ENCODE data around the gene C20orf204. TPM values are rescaled to one million over a fixed set of nuclear protein-coding genes. Genes with fewer than 3 reads are reported as not detected.
A peak's percentile ranks its signal among the peaks of the same experiment; 100 is the strongest.

C20orf204 gene
- total RNA-seq, 1 donor from 2014 or later: 0.30 TPM

DNA sequence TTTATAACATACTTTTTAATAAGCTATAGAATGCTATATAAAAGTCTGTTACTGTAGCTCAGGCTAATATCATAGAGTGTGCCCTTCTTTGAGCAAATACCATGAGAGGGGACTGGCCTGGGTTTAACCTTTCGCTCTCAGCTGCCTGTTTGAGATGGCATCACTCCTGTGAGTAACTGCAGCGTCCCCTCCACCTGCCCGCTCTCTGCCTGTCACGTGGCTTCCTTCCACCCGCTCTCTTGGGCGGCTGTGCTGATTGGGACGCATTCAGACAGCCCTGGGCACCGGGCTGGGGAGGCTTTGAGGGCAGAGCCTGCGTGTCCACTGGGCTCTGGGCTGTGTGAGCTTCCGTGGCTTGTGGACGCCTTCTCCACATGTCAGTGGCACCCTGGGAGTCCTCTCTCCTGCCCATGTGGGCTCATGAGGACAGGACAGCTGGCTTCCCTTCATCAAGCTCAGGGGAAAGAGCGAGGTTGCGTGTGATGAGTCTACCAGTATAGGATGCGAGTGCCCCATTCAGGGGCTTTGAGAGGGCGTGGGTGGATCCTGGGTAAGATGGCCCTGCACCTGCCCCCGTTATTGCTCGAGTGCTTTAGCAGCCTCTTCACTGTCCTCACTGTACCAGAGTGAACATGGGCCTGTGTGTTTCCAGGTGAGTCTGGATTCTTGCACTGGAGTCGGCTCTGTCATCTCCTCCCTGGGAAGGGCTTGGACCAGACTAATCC lies 10.7 kb upstream of the C20orf204 start:
- DNase-seq (ENCODE audit: missing footprints) (peak; percentile 26), ATAC-seq (no peak)
- intact Hi-C loops (cut with DNase I): no loop called here

GRCh38 chr20:64025826-64026412 lies 10.1 kb upstream of the C20orf204 start:
- ATAC-seq: no peak
- peak; percentile 59 for DNase-seq (ENCODE audit: missing footprints)
- intact Hi-C loops (cut with DNase I): no loop called here

DNA sequence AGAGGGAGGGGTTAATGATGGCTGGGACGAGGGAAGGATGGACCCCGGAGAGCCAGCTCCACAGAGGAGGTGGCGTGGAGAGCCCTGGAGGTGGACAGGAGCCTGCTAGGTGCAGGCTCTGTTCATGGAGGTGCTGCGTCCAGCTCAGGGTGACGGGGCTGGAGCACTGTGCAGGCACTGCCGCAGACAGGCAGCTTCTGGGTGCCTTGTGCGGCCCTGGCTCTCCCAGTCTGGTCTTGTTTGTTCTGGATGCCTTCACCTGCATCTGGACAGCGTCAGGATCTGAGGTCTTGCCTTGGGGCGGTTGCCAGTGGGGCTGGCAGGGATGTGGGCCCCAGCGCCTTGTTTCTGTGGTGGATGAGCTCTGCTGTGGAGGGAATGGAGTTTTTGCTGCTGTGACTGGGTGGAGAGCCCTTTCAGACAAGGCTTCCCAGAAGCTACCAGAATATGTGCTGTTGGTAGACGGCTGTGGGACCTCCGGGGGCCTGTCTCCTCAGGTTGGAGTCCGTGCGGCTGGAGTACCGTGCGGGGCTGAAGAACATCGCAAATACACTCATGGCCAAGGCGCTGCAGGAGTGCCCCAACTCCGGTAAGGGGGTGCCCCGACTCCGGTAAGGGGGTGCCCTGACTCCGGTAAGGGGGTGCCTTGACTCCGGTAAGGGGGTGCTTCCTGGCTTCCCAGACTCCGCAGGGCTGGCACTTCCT lies 7.8 kb upstream of the C20orf204 start:
- no peak for ATAC-seq
- DNase-seq (ENCODE audit: missing footprints): peak; percentile 20
- intact Hi-C loops (cut with DNase I): no loop called here

GRCh38 chr20:64029293-64030117 lies 6.5 kb upstream of the C20orf204 start:
- no peak for ATAC-seq
- intact Hi-C loops (cut with DNase I): no loop called here
- DNase-seq (ENCODE audit: missing footprints): peak; percentile 35

DNA sequence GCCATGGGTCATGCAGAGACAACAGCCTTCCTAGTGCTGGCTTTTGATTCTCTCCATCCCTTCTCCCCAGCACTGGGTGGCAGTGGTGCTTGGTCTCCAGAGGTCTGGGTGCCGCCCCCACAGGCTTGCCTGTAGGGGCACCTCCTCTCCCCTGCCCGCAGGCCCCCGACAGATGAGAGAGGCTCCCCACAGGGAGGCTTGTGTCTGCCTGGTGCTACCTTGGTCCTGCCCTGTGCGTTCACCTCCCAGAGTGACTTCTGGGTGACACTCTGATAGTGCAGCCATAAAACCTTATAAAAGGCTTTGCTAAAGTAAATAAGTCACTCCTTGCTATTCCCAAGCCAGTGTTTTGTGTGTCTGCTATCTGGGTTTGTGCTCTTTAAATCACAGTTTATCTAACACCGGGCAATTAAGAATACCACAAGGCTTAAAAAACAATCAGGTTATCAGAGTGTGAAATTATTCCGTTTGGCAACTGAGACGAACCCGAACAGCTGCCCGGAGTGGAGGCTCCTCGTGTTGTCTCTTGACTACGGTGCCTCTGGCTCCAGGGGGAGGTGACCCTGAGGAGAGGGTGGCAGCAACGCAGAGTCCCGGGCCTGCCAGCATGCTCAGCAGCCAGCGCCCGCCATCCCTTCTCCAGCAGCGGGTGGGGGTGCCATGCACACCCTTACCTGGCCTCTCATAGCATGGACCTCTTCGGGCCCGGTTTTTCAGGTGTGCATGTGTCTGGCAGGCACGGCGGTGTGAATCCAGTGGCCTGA lies 5.4 kb upstream of the C20orf204 start:
- intact Hi-C loops (cut with DNase I): no loop called here
- peak; percentile 68 for DNase-seq (ENCODE audit: missing footprints)
- no peak for ATAC-seq

GRCh38 chr20:64031822-64032314 lies 4.1 kb upstream of the C20orf204 start:
- intact Hi-C loops (cut with DNase I): no loop called here
- peak; percentile 37 for DNase-seq (ENCODE audit: missing footprints)
- ATAC-seq: no peak

DNA sequence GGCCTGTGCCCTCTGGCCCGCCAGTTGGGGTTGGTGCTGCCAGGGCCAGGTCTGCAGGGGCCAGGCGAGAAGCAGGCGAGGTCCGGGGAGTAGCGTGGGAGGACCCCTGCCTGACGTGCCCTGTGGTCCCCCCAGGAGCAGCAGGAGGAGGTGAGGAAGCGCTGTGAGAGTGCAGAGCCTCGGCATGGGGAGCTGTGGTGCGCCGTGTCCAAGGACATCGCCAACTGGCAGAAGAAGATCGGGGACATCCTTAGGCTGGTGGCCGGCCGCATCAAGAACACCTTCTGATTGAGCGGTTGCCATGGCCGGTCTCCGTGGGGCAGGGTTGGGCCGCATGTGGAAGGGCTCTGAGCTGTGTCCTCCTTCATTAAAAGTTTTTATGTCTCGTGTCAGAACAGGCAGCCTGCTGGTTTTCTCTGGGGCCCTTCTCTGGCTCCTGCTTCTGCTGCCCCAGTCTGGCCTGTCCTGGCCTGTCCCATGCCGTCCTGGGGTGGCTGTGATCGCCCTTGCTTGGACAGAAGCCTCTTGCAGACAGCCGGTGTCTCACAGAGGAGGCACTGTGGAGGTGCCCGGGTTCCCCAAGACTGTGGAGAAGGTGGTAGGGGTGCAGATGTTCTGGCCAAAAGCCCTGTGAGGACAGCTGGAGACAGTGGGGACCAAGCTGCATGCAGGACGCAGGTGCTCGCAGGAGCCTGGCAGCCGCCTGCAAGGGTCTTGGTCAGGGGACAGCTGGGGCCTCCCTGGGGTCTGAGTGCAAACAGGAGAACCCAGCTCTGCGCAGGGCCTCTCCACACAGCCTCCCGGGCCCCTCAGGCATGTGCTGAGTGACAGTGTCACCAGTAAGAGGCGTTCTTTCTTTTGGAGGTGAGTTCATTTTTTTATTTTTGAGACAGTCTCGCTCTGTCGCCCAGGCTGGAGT lies 3.0 kb upstream of the C20orf204 start:
- intact Hi-C loops (cut with DNase I): no loop called here
- DNase-seq (ENCODE audit: missing footprints): peak; percentile 63
- no peak for ATAC-seq

GRCh38 chr20:64033981-64034493 lies 1.9 kb upstream of the C20orf204 start:
- intact Hi-C loops (cut with DNase I): no loop called here
- peak; percentile 75 for ATAC-seq
- peak; percentile 67 for DNase-seq (ENCODE audit: missing footprints)

DNA sequence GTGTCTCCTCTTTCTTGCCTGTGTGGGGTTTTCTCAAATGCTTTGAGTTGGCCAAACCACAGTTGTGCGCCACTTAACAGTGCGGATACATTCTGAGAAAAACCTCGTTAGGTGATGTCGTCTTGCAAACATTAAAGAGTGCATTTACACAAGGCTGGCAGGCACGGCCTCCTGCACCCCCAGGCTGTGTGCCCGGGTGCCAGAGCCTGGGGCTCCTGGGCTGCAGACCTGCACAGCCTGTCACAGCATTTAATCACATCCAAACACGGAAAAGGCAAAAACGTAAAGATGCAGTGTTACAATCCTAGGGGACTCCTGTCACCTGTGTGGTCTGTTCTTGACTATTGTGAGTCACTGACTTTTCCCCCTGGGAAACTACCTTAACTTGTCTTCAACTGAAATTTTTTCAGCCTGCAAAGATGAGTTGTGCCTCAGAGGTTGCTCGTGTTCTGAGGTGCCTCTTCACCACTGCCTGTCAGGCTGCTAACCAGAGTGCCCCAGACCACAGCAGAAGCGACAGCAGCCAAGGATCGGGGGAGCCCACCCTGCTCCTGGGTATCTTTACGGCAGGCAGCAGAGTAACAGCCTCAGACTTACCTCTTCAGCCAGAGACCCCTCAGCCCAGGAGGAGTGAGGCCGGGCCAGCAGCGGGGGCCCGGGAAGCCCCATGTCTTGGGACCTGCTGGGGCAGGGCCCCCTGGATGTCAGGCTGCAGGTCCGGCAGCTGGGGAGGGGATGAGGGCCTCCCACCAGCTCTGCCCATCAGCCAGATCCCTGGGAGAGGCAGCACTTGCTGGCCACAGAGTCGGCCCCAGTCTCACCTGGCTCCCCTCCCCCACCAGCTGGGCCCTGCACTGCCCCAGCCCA lies 683 bp upstream of the C20orf204 start:
- DNase-seq (ENCODE audit: missing footprints): peak; percentile 14
- intact Hi-C loops (cut with DNase I): no loop called here
- ATAC-seq: no peak

DNA sequence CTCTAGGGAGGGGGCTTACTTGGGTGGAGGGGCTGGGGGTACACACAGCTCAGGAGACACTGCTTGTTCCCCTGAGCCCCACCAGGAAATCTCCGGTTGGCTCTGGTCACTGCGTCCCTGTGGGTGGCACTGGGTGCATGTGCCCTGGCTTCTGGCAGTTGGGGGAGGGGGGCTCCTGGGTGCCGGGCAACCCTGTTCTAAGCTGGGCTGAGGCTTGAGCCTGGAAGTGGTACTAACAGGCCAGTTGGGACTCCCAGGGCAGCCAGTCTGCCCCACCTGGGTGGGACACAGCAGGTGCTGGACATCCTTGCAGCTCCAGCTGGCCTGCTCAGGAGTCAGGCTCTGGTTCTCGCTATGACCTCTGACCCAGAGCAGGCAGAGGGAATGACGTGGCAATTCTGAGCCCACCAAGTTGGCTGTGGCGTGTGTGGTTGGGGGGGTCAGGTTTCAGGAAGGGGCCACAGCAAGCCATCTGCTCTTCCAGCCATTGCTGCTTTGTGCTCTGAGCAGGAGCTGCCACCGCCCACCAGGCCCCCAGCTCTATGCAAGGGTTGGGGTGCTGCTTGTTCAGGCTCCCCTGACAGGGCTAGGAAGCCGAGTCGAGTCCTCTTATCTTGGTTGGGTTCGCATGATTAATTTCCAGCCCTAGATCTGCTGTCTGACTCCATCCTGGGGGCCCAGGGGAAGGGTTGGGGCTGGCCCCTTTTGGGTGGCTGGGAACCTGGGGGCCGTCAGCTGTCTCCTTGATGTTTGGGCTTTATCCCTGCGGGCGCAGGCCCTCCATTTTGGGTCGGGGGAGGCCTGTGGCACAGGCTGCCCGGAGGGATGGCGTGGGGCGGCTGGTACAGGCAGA lies 590 bp downstream of the C20orf204 start:
- DNase-seq (ENCODE audit: missing footprints): peak; percentile 53
- intact Hi-C loops (cut with DNase I): no loop called here
- no peak for ATAC-seq

- DNase-seq (ENCODE audit: missing footprints): peak; percentile 13
- intact Hi-C loops (cut with DNase I): no loop called here
- ATAC-seq: no peak
These were observed 1.2 kb downstream of the C20orf204 start for GRCh38 chr20:64037199-64037497.

- intact Hi-C loops (cut with DNase I): loop anchor here (1.0 kb wide), 1 partner anchor 20 kb away; no protein-coding TSS in a partner anchor
- ATAC-seq: no peak
- DNase-seq (ENCODE audit: missing footprints): peak; percentile 21
These were observed 1.7 kb downstream of the C20orf204 start for GRCh38 chr20:64037498-64038213.

GRCh38 chr20:64038224-64038564 lies 2.2 kb downstream of the C20orf204 start:
- DNase-seq (ENCODE audit: missing footprints) (no peak), ATAC-seq (no peak)
- intact Hi-C loops (cut with DNase I): loop anchor here (1.0 kb wide), 1 partner anchor 19 kb away; no protein-coding TSS in a partner anchor

DNA sequence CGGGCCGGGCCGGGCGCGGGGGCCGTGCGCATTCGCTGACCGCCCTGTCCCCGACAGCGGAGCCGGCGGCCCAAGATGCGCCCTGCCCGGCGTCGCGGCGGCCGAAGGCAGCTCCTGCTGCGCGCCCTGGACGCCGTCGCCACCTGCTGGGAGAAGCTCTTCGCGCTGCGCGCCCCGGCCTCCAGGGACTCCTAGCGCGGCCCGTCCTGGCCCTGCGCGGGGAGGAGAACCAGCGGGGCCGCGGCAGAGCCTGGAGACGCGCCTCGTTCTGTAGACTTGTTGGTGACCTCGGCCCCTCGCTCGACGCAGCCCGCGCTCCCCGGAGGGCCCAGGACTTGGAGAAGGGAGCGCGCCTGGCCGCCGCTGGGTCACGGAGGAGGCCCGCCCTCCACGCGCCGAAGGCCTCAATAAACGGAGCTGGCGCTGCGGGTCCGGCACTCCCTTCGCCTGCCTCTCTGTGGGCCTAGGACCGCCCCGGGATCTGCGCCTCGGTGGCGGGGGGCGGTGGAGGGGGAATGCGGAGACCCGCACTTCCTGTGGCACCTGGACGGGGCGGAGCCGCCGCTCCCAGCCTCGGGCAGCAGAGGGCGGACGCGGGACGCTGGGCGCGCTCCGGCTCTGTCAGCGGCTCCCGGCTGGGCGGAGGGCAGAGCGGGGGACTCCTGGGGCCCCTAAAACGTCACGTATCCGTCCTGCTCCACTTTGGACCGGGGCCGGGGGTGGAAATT lies 2.7 kb downstream of the C20orf204 start:
- peak; percentile 80 for ATAC-seq
- intact Hi-C loops (cut with DNase I): loop anchor here (1.0 kb wide), 3 partner anchors 16 to 82 kb away; no protein-coding TSS in a partner anchor
- DNase-seq (ENCODE audit: missing footprints): peak; percentile 89
